Mesenteric fat pad (tissue), 1 donor: ENCODE measurements around the gene SLC44A1. TPM values are rescaled to one million over a fixed set of nuclear protein-coding genes. Genes with fewer than 3 reads are reported as not detected.

Experiments used
- DNase-seq: peaks from one replicate; pipeline ENCODE4 v3.0.0-alpha.2; 2020; ENCODE audit warnings: low spot score
- total RNA-seq: library from RNA; stranded (reverse); fragmentation: NEBNext Ultra II Directional; extraction: Animal tissue kit (Norgen Biotek cat#: 25700); gene quantifications from one replicate; pipeline ENCODE4 v1.2.1, GENCODE V29; 2021
- donor health status: DM: yes; HTN: yes; CAD: no.

SLC44A1 gene
- total RNA-seq, 1 donor from 2014 or later = 35.3 TPM

GRCh38 chr9:105331755-105332154, 87.3 kb downstream of the SLC44A1 start:
- no peak for DNase-seq

- no peak for DNase-seq
These were observed 88.0 kb downstream of the SLC44A1 start for GRCh38 chr9:105332471-105332870.

GRCh38 chr9:105333076-105333475, 88.6 kb downstream of the SLC44A1 start:
- DNase-seq = no peak

GRCh38 chr9:105333811-105334210, 89.4 kb downstream of the SLC44A1 start:
- DNase-seq = no peak

GRCh38 chr9:105338308-105338707, 93.9 kb downstream of the SLC44A1 start:
- no peak for DNase-seq

GRCh38 chr9:105339849-105340248, 95.4 kb downstream of the SLC44A1 start:
- DNase-seq = no peak

- no peak for DNase-seq
These were observed 97.1 kb downstream of the SLC44A1 start for GRCh38 chr9:105341434-105342146.

GRCh38 chr9:105342147-105342505, 97.7 kb downstream of the SLC44A1 start:
- DNase-seq = no peak

GRCh38 chr9:105344283-105344682, 99.8 kb downstream of the SLC44A1 start:
- no peak for DNase-seq

- DNase-seq = no peak
These were observed 101.2 kb downstream of the SLC44A1 start for GRCh38 chr9:105345626-105346025.

- DNase-seq = no peak
These were observed 101.8 kb downstream of the SLC44A1 start for GRCh38 chr9:105346273-105346672.

GRCh38 chr9:105354448-105354847, 110.0 kb downstream of the SLC44A1 start:
- no peak for DNase-seq

GRCh38 chr9:105355781-105356180, 111.3 kb downstream of the SLC44A1 start:
- DNase-seq = no peak

GRCh38 chr9:105357937-105358336, 113.5 kb downstream of the SLC44A1 start:
- DNase-seq = no peak

GRCh38 chr9:105359892-105360291, 115.4 kb downstream of the SLC44A1 start:
- no peak for DNase-seq

GRCh38 chr9:105360344-105360743, 115.9 kb downstream of the SLC44A1 start:
- no peak for DNase-seq

GRCh38 chr9:105361873-105362272, 117.4 kb downstream of the SLC44A1 start:
- no peak for DNase-seq

GRCh38 chr9:105362470-105362869, 118.0 kb downstream of the SLC44A1 start:
- no peak for DNase-seq

- DNase-seq = no peak
These were observed 119.4 kb downstream of the SLC44A1 start for GRCh38 chr9:105363837-105364236.

GRCh38 chr9:105369911-105370310, 125.5 kb downstream of the SLC44A1 start:
- no peak for DNase-seq

- DNase-seq = no peak
These were observed 129.3 kb downstream of the SLC44A1 start for GRCh38 chr9:105373723-105374122.

- no peak for DNase-seq
These were observed 130.9 kb downstream of the SLC44A1 start for GRCh38 chr9:105375323-105375722.

GRCh38 chr9:105376893-105377292, 132.4 kb downstream of the SLC44A1 start:
- no peak for DNase-seq
